Measurements from ENCODE around the gene GPR155.

DNA sequence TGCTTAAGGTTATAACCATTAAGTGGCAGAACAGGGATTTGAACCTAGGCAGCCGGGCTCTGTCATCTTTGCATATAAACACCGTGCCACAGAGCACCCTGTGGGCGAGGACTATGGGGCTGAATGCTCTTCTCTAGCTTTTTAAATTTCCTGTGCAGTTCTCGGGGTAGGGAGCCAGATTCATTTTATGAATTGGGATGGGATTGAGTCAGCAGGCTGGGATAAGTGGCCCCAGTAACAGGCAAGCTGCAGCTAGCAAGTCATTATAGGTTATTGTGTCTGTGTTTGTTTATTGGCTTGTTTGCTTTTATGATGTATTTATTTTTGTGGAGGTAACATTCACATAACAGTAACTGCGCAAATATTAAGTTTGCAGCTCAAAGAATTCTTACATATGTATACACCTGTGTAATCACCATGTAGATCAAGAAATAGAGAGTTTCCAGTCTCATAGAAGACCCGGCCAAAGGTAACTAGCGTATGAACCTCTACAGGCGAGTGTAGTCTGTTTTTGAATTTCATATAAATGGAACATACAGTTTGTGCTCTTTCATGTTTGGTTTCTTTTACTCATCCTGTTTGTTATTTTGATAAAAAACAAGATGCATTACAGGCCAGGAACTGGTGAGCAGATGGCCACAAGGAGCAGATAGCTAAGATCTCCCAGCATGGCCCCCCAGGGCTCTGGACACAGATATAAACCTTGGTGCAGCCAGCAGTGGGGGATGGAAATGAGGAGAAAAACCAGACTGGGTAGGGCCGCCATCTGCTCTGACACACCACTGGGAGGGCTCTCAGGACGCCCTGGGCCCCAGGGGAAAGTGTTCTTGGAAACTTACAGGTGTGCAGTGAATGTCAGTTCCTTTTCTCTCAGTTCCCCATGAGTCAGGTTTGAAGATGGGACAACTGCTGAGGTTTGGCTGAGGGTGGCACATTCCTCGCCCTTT is 49.2 kb upstream of the GPR155 start:
- TF ChIP-seq, protein P1, sequence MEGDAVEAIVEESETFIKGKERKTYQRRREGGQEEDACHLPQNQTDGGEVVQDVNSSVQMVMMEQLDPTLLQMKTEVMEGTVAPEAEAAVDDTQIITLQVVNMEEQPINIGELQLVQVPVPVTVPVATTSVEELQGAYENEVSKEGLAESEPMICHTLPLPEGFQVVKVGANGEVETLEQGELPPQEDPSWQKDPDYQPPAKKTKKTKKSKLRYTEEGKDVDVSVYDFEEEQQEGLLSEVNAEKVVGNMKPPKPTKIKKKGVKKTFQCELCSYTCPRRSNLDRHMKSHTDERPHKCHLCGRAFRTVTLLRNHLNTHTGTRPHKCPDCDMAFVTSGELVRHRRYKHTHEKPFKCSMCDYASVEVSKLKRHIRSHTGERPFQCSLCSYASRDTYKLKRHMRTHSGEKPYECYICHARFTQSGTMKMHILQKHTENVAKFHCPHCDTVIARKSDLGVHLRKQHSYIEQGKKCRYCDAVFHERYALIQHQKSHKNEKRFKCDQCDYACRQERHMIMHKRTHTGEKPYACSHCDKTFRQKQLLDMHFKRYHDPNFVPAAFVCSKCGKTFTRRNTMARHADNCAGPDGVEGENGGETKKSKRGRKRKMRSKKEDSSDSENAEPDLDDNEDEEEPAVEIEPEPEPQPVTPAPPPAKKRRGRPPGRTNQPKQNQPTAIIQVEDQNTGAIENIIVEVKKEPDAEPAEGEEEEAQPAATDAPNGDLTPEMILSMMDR (conservative IDR thresholded peaks at IDR 0.05; ENCODE audit: low read length): no peak
- no peak for TF ChIP-seq EZH2phosphoT487 (IDR thresholded peaks at IDR 0.05; ENCODE audit: borderline replicate concordance, low read depth, low read length)
